GM21528 (cell line): ENCODE data around the gene CFAP73.

Experiments used
- ATAC-seq: cut with Tn5 transposase; IDR thresholded peaks from one replicate; pipeline ENCODE4 v1.9.1; 2021; ENCODE audit warnings: mild to moderate bottlenecking, moderate library complexity; ENCODE audit not compliant: unreplicated experiment, low FRiP score

The CFAP73 gene

GRCh38 chr12:113207613-113208040 is 58.1 kb downstream of the CFAP73 start:
- peak; percentile 4 for ATAC-seq

DNA sequence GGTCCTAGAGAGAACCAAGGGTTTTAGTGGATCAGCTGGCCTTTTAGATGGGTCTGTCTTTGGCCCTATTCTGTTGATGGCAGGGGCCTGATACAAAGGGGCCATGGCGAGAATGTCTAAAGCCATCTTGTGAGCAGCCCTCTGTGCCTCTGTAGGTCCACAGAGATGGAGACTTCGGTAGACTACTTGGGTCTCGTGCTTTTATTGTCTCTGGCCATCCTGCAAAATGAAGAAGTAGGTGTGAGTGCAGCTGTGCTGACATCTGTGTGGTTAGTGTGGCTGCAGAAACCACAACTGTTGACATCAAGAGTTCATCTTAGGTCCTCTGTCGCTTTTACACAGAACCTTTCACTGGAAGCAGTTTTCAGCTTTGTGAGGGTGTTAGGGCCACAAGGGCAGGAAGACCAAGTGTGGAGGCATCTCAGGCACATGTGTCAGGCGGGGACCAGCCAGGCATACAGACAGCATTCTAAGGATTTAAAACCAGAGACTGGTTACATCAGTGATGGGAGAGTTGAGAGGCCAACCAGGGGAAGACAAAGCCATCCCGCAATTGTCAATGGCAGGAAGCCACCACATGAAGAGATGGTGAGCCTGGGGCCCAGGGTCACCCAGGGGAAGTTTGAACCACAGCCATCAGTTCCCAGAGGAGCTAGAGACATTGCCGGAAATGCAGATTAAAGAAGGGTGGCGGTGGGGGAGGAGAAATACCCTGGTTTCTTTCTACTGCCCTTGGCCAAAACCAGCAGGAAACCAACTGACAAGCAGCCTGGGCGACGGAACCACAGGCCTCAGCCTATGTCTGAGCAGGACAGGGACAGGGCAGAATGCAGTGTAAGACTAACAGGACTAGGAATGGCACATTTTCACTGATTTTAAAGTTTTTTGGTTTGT is 58.8 kb downstream of the CFAP73 start:
- peak; percentile 76 for ATAC-seq
